RPMI8226 (cell line): Measurements from ENCODE around the gene ELAPOR2.
A peak's percentile ranks its signal among the peaks of the same experiment; 100 is the strongest.
"Not testable (repeated sequence)": the region's sequence is repeated elsewhere in the genome, so short reads cannot be mapped to it uniquely, and the experiment has no call there.

Experiments used
- DNase-seq: peaks from one replicate; pipeline ENCODE4 v3.0.0-alpha.2; 2015

Gene ELAPOR2

GRCh38 chr7:87059525-87060287 lies at the start of gene ELAPOR2:
Gene ELAPOR2 (minus strand): TSS chr7:87059654. CDS start chr7:87059513, 141 bp downstream.
- DNase-seq = peak; percentile 84

- no peak for DNase-seq
Measured at GRCh38 chr7:87107949-87108776, 48.7 kb upstream of the ELAPOR2 start.

- no peak for DNase-seq
Measured at GRCh38 chr7:87106974-87107612, 47.6 kb upstream of the ELAPOR2 start.

- DNase-seq = no peak
Measured at GRCh38 chr7:87105401-87105800, 45.9 kb upstream of the ELAPOR2 start.

GRCh38 chr7:87100326-87100725 lies 40.9 kb upstream of the ELAPOR2 start:
- no peak for DNase-seq

- not testable (repeated sequence) for DNase-seq
Measured at GRCh38 chr7:87097375-87097774, 37.9 kb upstream of the ELAPOR2 start.

- DNase-seq = no peak
Measured at GRCh38 chr7:87094322-87094721, 34.9 kb upstream of the ELAPOR2 start.

- no peak for DNase-seq
Measured at GRCh38 chr7:87092568-87093091, 33.2 kb upstream of the ELAPOR2 start.

GRCh38 chr7:87091487-87092066 lies 32.1 kb upstream of the ELAPOR2 start:
- DNase-seq = no peak

GRCh38 chr7:87083865-87084519 lies 24.5 kb upstream of the ELAPOR2 start:
- no peak for DNase-seq

- no peak for DNase-seq
Measured at GRCh38 chr7:87082675-87083074, 23.2 kb upstream of the ELAPOR2 start.

- no peak for DNase-seq
Measured at GRCh38 chr7:87075671-87076404, 16.4 kb upstream of the ELAPOR2 start.

GRCh38 chr7:87067788-87068187 lies 8.3 kb upstream of the ELAPOR2 start:
- DNase-seq = no peak

GRCh38 chr7:87060288-87060537 lies 759 bp upstream of the ELAPOR2 start:
- no peak for DNase-seq

- peak; percentile 58 for DNase-seq
Measured at GRCh38 chr7:87058744-87059524, 520 bp downstream of the ELAPOR2 start.

- no peak for DNase-seq
Measured at GRCh38 chr7:87057210-87057609, 2.2 kb downstream of the ELAPOR2 start.

GRCh38 chr7:87056346-87056745 lies 3.1 kb downstream of the ELAPOR2 start:
- DNase-seq = no peak

- DNase-seq = no peak
Measured at GRCh38 chr7:87048839-87049238, 10.6 kb downstream of the ELAPOR2 start.

- DNase-seq = no peak
Measured at GRCh38 chr7:87046456-87046855, 13.0 kb downstream of the ELAPOR2 start.

- DNase-seq = not testable (repeated sequence)
Measured at GRCh38 chr7:87044713-87045112, 14.7 kb downstream of the ELAPOR2 start.

- DNase-seq = not testable (repeated sequence)
Measured at GRCh38 chr7:87041586-87041985, 17.9 kb downstream of the ELAPOR2 start.
